ENCODE results near the gene PIEZO2.

PIEZO2 gene

DNA sequence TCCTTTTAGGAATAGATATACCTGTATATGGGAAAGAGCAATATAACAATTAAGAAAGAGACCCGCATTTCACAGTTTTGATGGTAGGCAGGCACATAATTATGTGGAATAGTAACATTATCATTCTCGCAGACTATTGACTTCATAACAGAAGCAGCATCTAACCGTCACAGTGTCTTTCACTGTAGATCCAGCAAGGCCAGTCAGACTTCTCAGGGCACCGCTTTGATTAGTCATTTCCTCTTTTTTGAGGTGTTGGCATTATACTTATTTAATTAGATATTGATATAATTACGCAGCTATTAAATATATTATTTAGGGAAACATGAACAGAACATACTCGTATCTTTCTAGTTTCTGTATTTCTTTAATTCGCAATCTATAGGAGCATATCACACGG is 447.2 kb downstream of the PIEZO2 start (continued):
- TF ChIP-seq ZBTB11 (tag by site-specific recombination; conservative IDR thresholded peaks at IDR 0.05; ENCODE audit: low read depth) (no peak), KLF9 (tag by site-specific recombination; IDR thresholded peaks at IDR 0.05; ENCODE audit: low read depth) (no peak), ZBTB48 (tag by site-specific recombination; IDR thresholded peaks at IDR 0.05) (no peak), ZXDB (tag by site-specific recombination; IDR thresholded peaks at IDR 0.05) (no peak)

GRCh38 chr18:10690366-10690765 is 459.0 kb downstream of the PIEZO2 start:
- H3K36me3 ChIP-seq (ENCODE audit: control insufficient read depth in 2 of 2, insufficient read depth in 1 of 2, low read length in 2 of 2): no peaks in the 10 kb centered on the region
- H3K9me3 ChIP-seq (ENCODE audit: control insufficient read depth, insufficient read depth, low read depth, low read length): no peaks in the 10 kb centered on the region
- no peaks in the 10 kb centered on the region for H3K4me1 ChIP-seq (ENCODE audit: control insufficient read depth, insufficient read depth, low read length)
- TF ChIP-seq ZNF266 (tag by site-specific recombination; IDR thresholded peaks at IDR 0.05; ENCODE audit: low read depth): no peak
- no peak for TF ChIP-seq ZNF514 (tag by site-specific recombination; IDR thresholded peaks at IDR 0.05)
- TF ChIP-seq ZNF175 (tag by site-specific recombination; IDR thresholded peaks at IDR 0.05): no peak
- no peak for TF ChIP-seq ZNF529 (tag by site-specific recombination; IDR thresholded peaks at IDR 0.05; ENCODE audit: insufficient replicate concordance)
- no peak for TF ChIP-seq RBAK (tag by site-specific recombination; IDR thresholded peaks at IDR 0.05)
- no peak for TF ChIP-seq ZNF211 (tag by site-specific recombination; IDR thresholded peaks at IDR 0.05; ENCODE audit: low read depth)
- no peak for TF ChIP-seq ZNF169 (tag by site-specific recombination; IDR thresholded peaks at IDR 0.05)
- TF ChIP-seq ZBTB8A (tag by site-specific recombination; IDR thresholded peaks at IDR 0.05): no peak
- no peak for TF ChIP-seq ZNF623 (tag by site-specific recombination; IDR thresholded peaks at IDR 0.05)
- TF ChIP-seq ZNF394 (tag by site-specific recombination; IDR thresholded peaks at IDR 0.05; ENCODE audit: borderline replicate concordance): no peak
- no peak for TF ChIP-seq ZNF157 (tag by site-specific recombination; IDR thresholded peaks at IDR 0.05)
- no peak for TF ChIP-seq ZNF350 (tag by site-specific recombination; IDR thresholded peaks at IDR 0.05)
- no peak for TF ChIP-seq ZNF140 (tag by site-specific recombination; IDR thresholded peaks at IDR 0.05)
- TF ChIP-seq ZNF426 (tag by site-specific recombination; IDR thresholded peaks at IDR 0.05): no peak
- TF ChIP-seq ZNF768 (tag by site-specific recombination; IDR thresholded peaks at IDR 0.05): no peak
- TF ChIP-seq ZNF785 (tag by site-specific recombination; IDR thresholded peaks at IDR 0.05): no peak
- TF ChIP-seq MYNN (tag by site-specific recombination; IDR thresholded peaks at IDR 0.05; ENCODE audit: borderline replicate concordance): no peak
- no peak overlapping the region for H3K27ac ChIP-seq (ENCODE audit: extremely low read depth, low read depth, low read length)
- H3K4me3 ChIP-seq (ENCODE audit: low read depth, low read length): no peak overlapping the region
- ChIA-PET CTCF (no interaction called here), POLR2A (no interaction called here)

DNA sequence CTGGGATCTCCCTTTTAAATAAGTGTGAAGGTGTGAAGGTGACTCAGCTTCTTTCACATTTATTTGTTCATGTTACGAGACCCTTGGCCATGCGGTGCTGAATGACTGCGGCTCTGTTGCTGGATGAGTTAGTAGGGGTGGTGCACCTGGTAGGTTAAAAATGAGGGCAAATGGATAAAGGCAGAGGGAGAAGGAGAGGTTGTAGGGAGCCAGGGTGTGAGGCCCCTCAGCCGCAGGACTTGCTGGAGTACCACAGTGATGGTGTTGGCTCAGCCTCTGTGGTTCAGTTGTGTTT is 459.4 kb downstream of the PIEZO2 start:
- H3K4me3 ChIP-seq (ENCODE audit: low read depth, low read length): no peak overlapping the region
- H3K4me1 ChIP-seq (ENCODE audit: control insufficient read depth, insufficient read depth, low read length): no peaks in the 10 kb centered on the region
- H3K9me3 ChIP-seq (ENCODE audit: control insufficient read depth, insufficient read depth, low read depth, low read length): no peaks in the 10 kb centered on the region
- no peaks in the 10 kb centered on the region for H3K36me3 ChIP-seq (ENCODE audit: control insufficient read depth in 2 of 2, insufficient read depth in 1 of 2, low read length in 2 of 2)
- ChIA-PET CTCF (interaction anchor here (0.7 kb wide), 1 partner anchor 32 kb away, joined by 3 read pairs; no protein-coding TSS in a partner anchor), POLR2A (no interaction called here)
- TF ChIP-seq GLIS1 (tag by site-specific recombination; IDR thresholded peaks at IDR 0.05): no peak
- no peak for TF ChIP-seq ZNF37A (tag by site-specific recombination; IDR thresholded peaks at IDR 0.05)
- no peak for TF ChIP-seq TSHZ1 (tag by site-specific recombination; IDR thresholded peaks at IDR 0.05; ENCODE audit: borderline replicate concordance)
- no peak for TF ChIP-seq ZNF214 (tag by site-specific recombination; IDR thresholded peaks at IDR 0.05; ENCODE audit: borderline replicate concordance)
- no peak for TF ChIP-seq ZNF146 (tag by site-specific recombination; IDR thresholded peaks at IDR 0.05)
- TF ChIP-seq FEZF1 (tag by site-specific recombination; IDR thresholded peaks at IDR 0.05): no peak
- no peak overlapping the region for H3K27ac ChIP-seq (ENCODE audit: extremely low read depth, low read depth, low read length)
